HPDE6-E6E7 (cell line): ENCODE measurements around the gene ANO2.

ENCODE experiments used
- DNase-seq: peaks from one replicate; pipeline ENCODE4 v3.0.0; 2011; ENCODE audit warnings: missing footprints; ENCODE audit errors: extremely low spot score

Gene ANO2

GRCh38 chr12:5964913-5965900, 20.1 kb upstream of the ANO2 start:
- no peak for DNase-seq

GRCh38 chr12:5963515-5963914, 18.5 kb upstream of the ANO2 start:
- DNase-seq = no peak

GRCh38 chr12:5960783-5961182, 15.7 kb upstream of the ANO2 start:
- DNase-seq = no peak

GRCh38 chr12:5956987-5957386, 11.9 kb upstream of the ANO2 start:
- DNase-seq = no peak

GRCh38 chr12:5954661-5955060, 9.6 kb upstream of the ANO2 start:
- DNase-seq = no peak

GRCh38 chr12:5953835-5954586, 9.0 kb upstream of the ANO2 start:
- no peak for DNase-seq

GRCh38 chr12:5952031-5952430, 7.0 kb upstream of the ANO2 start:
- DNase-seq = no peak

GRCh38 chr12:5948696-5949095, 3.6 kb upstream of the ANO2 start:
- no peak for DNase-seq

- no peak for DNase-seq
These were observed 1.9 kb upstream of the ANO2 start for GRCh38 chr12:5947006-5947405.

- no peak for DNase-seq
These were observed 1.3 kb upstream of the ANO2 start for GRCh38 chr12:5946388-5946787.

GRCh38 chr12:5944688-5945070, 380 bp downstream of the ANO2 start:
- DNase-seq = no peak

- no peak for DNase-seq
These were observed 1.0 kb downstream of the ANO2 start for GRCh38 chr12:5944053-5944452.

- DNase-seq = no peak
These were observed 3.2 kb downstream of the ANO2 start for GRCh38 chr12:5941907-5942306.

GRCh38 chr12:5927732-5928516, 17.1 kb downstream of the ANO2 start:
- no peak for DNase-seq

GRCh38 chr12:5925646-5926045, 19.4 kb downstream of the ANO2 start:
- DNase-seq = no peak

GRCh38 chr12:5924342-5924741, 20.7 kb downstream of the ANO2 start:
- DNase-seq = no peak

- no peak for DNase-seq
These were observed 21.3 kb downstream of the ANO2 start for GRCh38 chr12:5923751-5924150.

GRCh38 chr12:5923043-5923605, 21.9 kb downstream of the ANO2 start:
- no peak for DNase-seq

GRCh38 chr12:5921966-5922899, 22.8 kb downstream of the ANO2 start:
- DNase-seq = no peak

- no peak for DNase-seq
These were observed 23.8 kb downstream of the ANO2 start for GRCh38 chr12:5921027-5921909.
